ENCODE data around the gene PROSER3. TPM values are rescaled to one million over a fixed set of nuclear protein-coding genes. Genes with fewer than 3 reads are reported as not detected.

Gene PROSER3
- total and polyA plus RNA-seq, 9 of the 15 experiments (the other 6 are each of a cell fraction or from before 2014, with no cell fraction given) = 1.0 to 39.5 (median 5.1) TPM

GRCh38 chr19:35741203-35741515, 16.8 kb upstream of the PROSER3 start:
- H3K4me3 ChIP-seq = peak overlapping the region; percentile 65
- H4K20me1 ChIP-seq (replicated peaks; ENCODE audit: control insufficient read depth, insufficient read depth, low read length) = no peaks in the 10 kb centered on the region
- H3K4me2 ChIP-seq (ENCODE audit: insufficient read depth, low read length) = peak overlapping the region; percentile 94
- peaks cover 6% of the 10 kb centered on the region for H3K79me2 ChIP-seq (ENCODE audit: control insufficient read depth, insufficient read depth, low read length)
- peak overlapping the region; percentile 85 for H3K27ac ChIP-seq (ENCODE audit: extremely low read depth, low read depth, low read length)
- peak overlapping the region; percentile 98 for H2AFZ ChIP-seq (ENCODE audit: low read depth, low read length)
- 2% methylated on average over 9 of the region's 12 CpGs for WGBS (ENCODE audit: insufficient coverage, low coverage, missing lambda C conversion rate)
- ChIA-PET CTCF (ENCODE audit: low intra/inter-chr PET ratio) (interaction anchor here (1.2 kb wide), 1 partner anchor 48 kb away, joined by 7 read pairs; no protein-coding TSS in a partner anchor), POLR2A (interaction anchor here (0.6 to 2.7 kb wide), 4 partner anchors 13 to 98 kb away, joined by 3 to 19 read pairs (median 11); no protein-coding TSS in a partner anchor)
- no peaks in the 10 kb centered on the region for H3K9me1 ChIP-seq (ENCODE audit: control insufficient read depth, insufficient read depth, low read length)
- in situ Hi-C loops (cut with MboI) = no loop called here
- H3K9ac ChIP-seq (ENCODE audit: insufficient read depth in 1 of 2, low read depth in 2 of 2, low read length in 2 of 2) = peak overlapping the region; percentile 63 to 87
- no peaks in the 10 kb centered on the region for H3K9me3 ChIP-seq (replicated peaks; ENCODE audit: control insufficient read depth, insufficient read depth, low read depth, low read length)
- BruUV-seq (replicated peaks) = no TSS peak
- H3K27me3 ChIP-seq (ENCODE audit: control insufficient read depth in 2 of 2, insufficient read depth in 2 of 2, low read length in 2 of 2) = no peaks in the 10 kb centered on the region
- intact Hi-C loops (cut with micrococcal nuclease) = loop anchor here (10.0 kb wide), 1 partner anchor 96 kb away; the partner anchor contains the start of genes COX6B1 and ETV2
- DNase-seq (ENCODE audit: extremely low read depth in 1 of 4, low spot score in 3 of 4) = no peak
- no peak for FAIRE-seq
- H3K4me1 ChIP-seq (replicated peaks in 1 of 2; ENCODE audit: control insufficient read depth in 2 of 2, insufficient read depth in 2 of 2, low read length in 2 of 2) = peaks cover 24 to 53% of the 10 kb centered on the region in 2 experiments; a peak in 4 of 5 replicates
- peak; percentile 1; the same call in 2 of the 3 replicates for ATAC-seq
- H3K36me3 ChIP-seq (ENCODE audit: control insufficient read depth, insufficient read depth, low read length) = peaks cover 50% of the 10 kb centered on the region; the same call in 2 of the 3 replicates
- TF ChIP-seq KDM4B (IDR thresholded peaks at IDR 0.05; ENCODE audit: borderline replicate concordance in 2 of 2, low read depth in 1 of 2) (0 out of 4 replicates have a peak, but pooled peaks of 1 of the 2 experiments have one; percentile 52), FOXP1 (CRISPR knock-in tag; IDR thresholded peaks at IDR 0.05) (0 out of 2 replicates have a peak, but pooled peaks have one; percentile 19), CTBP1 (IDR thresholded peaks at IDR 0.05; ENCODE audit: borderline replicate concordance) (0 out of 2 replicates have a peak, but pooled peaks have one; percentile 8), ATF4 (CRISPR knock-in tag; IDR thresholded peaks at IDR 0.05) (no peak), CBFA2T3 (IDR thresholded peaks at IDR 0.05) (peak; percentile 47; the same call in 1 of the 2 replicates), ZBTB7A (IDR thresholded peaks at IDR 0.05; ENCODE audit: borderline replicate concordance, control insufficient read depth, low read depth, low read length) (peak; percentile 14; the same call in 1 of the 2 replicates), AFF4 (CRISPR knock-in tag; IDR thresholded peaks at IDR 0.05) (no peak), TBP (optimal IDR thresholded peaks at IDR 0.05; ENCODE audit: low read depth, low read length) (no peak), TOE1 (IDR thresholded peaks at IDR 0.05; ENCODE audit: borderline replicate concordance) (0 out of 2 replicates have a peak, but pooled peaks have one; percentile 15), TOE1 (CRISPR knock-in tag; IDR thresholded peaks at IDR 0.05; ENCODE audit: borderline replicate concordance, low read depth) (no peak), NCOR1 (IDR thresholded peaks at IDR 0.05) (peak; percentile 52; the same call in 1 of the 2 replicates), ZC3H4 (CRISPR knock-in tag; IDR thresholded peaks at IDR 0.05; ENCODE audit: borderline replicate concordance) (no peak), BRD9 (IDR thresholded peaks at IDR 0.05; ENCODE audit: low read depth, partially characterized antibody) (peak; percentile 6), CBFA2T2 (conservative IDR thresholded peaks at IDR 0.05) (peak; percentile 46), TEAD4 (IDR thresholded peaks at IDR 0.05; ENCODE audit: low read length) (peak; percentile 41; the same call in 1 of the 2 replicates), TEAD4 (CRISPR knock-in tag; IDR thresholded peaks at IDR 0.05; ENCODE audit: borderline replicate concordance) (no peak), ZNF395 (CRISPR knock-in tag; IDR thresholded peaks at IDR 0.05) (0 out of 2 replicates have a peak, but pooled peaks have one; percentile 59)

Measured in K562 (cell line).